HCEC 1CT (cell line): ENCODE results near the gene SNX14.
A peak's percentile ranks its signal among the peaks of the same experiment; 100 is the strongest.

Experiments
- DNase-seq: peaks from one replicate; pipeline ENCODE4 v3.0.0-alpha.2; 2017

Gene SNX14

GRCh38 chr6:85496856-85497255 is 96.8 kb downstream of the SNX14 start:
- no peak for DNase-seq

GRCh38 chr6:85496009-85496579 is 97.6 kb downstream of the SNX14 start:
- DNase-seq: no peak

- peak; percentile 56 for DNase-seq
These were observed 98.8 kb downstream of the SNX14 start for GRCh38 chr6:85494547-85495536.

GRCh38 chr6:85493389-85493788 is 100.3 kb downstream of the SNX14 start:
- no peak for DNase-seq

- DNase-seq: no peak
These were observed 103.0 kb downstream of the SNX14 start for GRCh38 chr6:85490516-85491248.

GRCh38 chr6:85484948-85485347 is 108.7 kb downstream of the SNX14 start:
- DNase-seq: no peak

- DNase-seq: no peak
These were observed 109.8 kb downstream of the SNX14 start for GRCh38 chr6:85483846-85484245.

- peak; percentile 65 for DNase-seq
These were observed 110.6 kb downstream of the SNX14 start for GRCh38 chr6:85482905-85483700.

GRCh38 chr6:85482206-85482904 is 111.3 kb downstream of the SNX14 start:
- peak; percentile 37 for DNase-seq

GRCh38 chr6:85479208-85479607 is 114.5 kb downstream of the SNX14 start:
- no peak for DNase-seq

GRCh38 chr6:85476532-85476931 is 117.1 kb downstream of the SNX14 start:
- no peak for DNase-seq

GRCh38 chr6:85473748-85474147 is 119.9 kb downstream of the SNX14 start:
- DNase-seq: no peak

GRCh38 chr6:85472744-85473143 is 120.9 kb downstream of the SNX14 start:
- DNase-seq: peak; percentile 41

- no peak for DNase-seq
These were observed 123.6 kb downstream of the SNX14 start for GRCh38 chr6:85470023-85470410.

- DNase-seq: no peak
These were observed 124.2 kb downstream of the SNX14 start for GRCh38 chr6:85469276-85470022.

GRCh38 chr6:85468326-85468725 is 125.3 kb downstream of the SNX14 start:
- DNase-seq: peak; percentile 48

- DNase-seq: no peak
These were observed 127.9 kb downstream of the SNX14 start for GRCh38 chr6:85465762-85466161.

- peak; percentile 96 for DNase-seq
These were observed 128.9 kb downstream of the SNX14 start for GRCh38 chr6:85464722-85465150.

- DNase-seq: peak; percentile 99
These were observed 129.4 kb downstream of the SNX14 start for GRCh38 chr6:85464260-85464644.

GRCh38 chr6:85463621-85464259 is 129.9 kb downstream of the SNX14 start:
- no peak for DNase-seq

GRCh38 chr6:85462673-85463072 is 131.0 kb downstream of the SNX14 start:
- DNase-seq: no peak
